ENCODE results near the gene GNG2.

Gene GNG2

GRCh38 chr14:51860164-51860824 lies at the start of gene GNG2:
GNG2 (plus strand) TSS chr14:51860612; CDS start chr14:51950679, 90,067 bp downstream.
- DNase-seq = peak; percentile 88

- DNase-seq = no peak
These were observed 48.7 kb upstream of the GNG2 start for GRCh38 chr14:51811706-51812105.

GRCh38 chr14:51816031-51816430 lies 44.4 kb upstream of the GNG2 start:
- no peak for DNase-seq

GRCh38 chr14:51817326-51817725 lies 43.1 kb upstream of the GNG2 start:
- DNase-seq = no peak

- no peak for DNase-seq
These were observed 41.5 kb upstream of the GNG2 start for GRCh38 chr14:51818748-51819380.

GRCh38 chr14:51821822-51822221 lies 38.6 kb upstream of the GNG2 start:
- no peak for DNase-seq

GRCh38 chr14:51822499-51822898 lies 37.9 kb upstream of the GNG2 start:
- no peak for DNase-seq

GRCh38 chr14:51823706-51824105 lies 36.7 kb upstream of the GNG2 start:
- DNase-seq = no peak

- no peak for DNase-seq
These were observed 36.2 kb upstream of the GNG2 start for GRCh38 chr14:51824191-51824590.

GRCh38 chr14:51825926-51826325 lies 34.5 kb upstream of the GNG2 start:
- DNase-seq = no peak

- DNase-seq = no peak
These were observed 32.2 kb upstream of the GNG2 start for GRCh38 chr14:51828017-51828797.

- no peak for DNase-seq
These were observed 26.2 kb upstream of the GNG2 start for GRCh38 chr14:51834240-51834639.

GRCh38 chr14:51836417-51836816 lies 24.0 kb upstream of the GNG2 start:
- DNase-seq = no peak

GRCh38 chr14:51844081-51844881 lies 16.1 kb upstream of the GNG2 start:
- no peak for DNase-seq

- DNase-seq = no peak
These were observed 14.6 kb upstream of the GNG2 start for GRCh38 chr14:51845811-51846210.

GRCh38 chr14:51846631-51847488 lies 13.6 kb upstream of the GNG2 start:
- DNase-seq = peak; percentile 55

- DNase-seq = no peak
These were observed 13.0 kb upstream of the GNG2 start for GRCh38 chr14:51847489-51847796.

- DNase-seq = no peak
These were observed 12.3 kb upstream of the GNG2 start for GRCh38 chr14:51848120-51848519.

- DNase-seq = no peak
These were observed 11.3 kb upstream of the GNG2 start for GRCh38 chr14:51849097-51849496.

- no peak for DNase-seq
These were observed 9.8 kb upstream of the GNG2 start for GRCh38 chr14:51850651-51851050.

- DNase-seq = no peak
These were observed 7.9 kb upstream of the GNG2 start for GRCh38 chr14:51852541-51852940.

GRCh38 chr14:51855234-51855633 lies 5.2 kb upstream of the GNG2 start:
- no peak for DNase-seq

All from right forelimb (tissue), 1 donor.